Activated CD4-positive, alpha-beta T cell treated with anti-CD3 and anti-CD28 coated beads for 36 hours (primary cell): ENCODE measurements around the gene TAX1BP3. TPM values are rescaled to one million over a fixed set of nuclear protein-coding genes. Genes with fewer than 3 reads are reported as not detected.
A peak's percentile ranks its signal among the peaks of the same experiment; 100 is the strongest.

ENCODE experiments used
- ATAC-seq: fragments of 200-7000 bp; cut with Tn5 transposase; one replicate; pipeline ENCODE4 v1.10.0; 2021; ENCODE audit warnings: mild to moderate bottlenecking, moderate library complexity
- CTCF ChIA-PET: fragments of 350-600 bp; sonication (Branson Sonifier 250); formaldehyde crosslinking; loops from one replicate; lab custom pipeline; 2021; ENCODE audit warnings: antibody characterized with exemption; lab: Charles Lee
- POLR2A ChIA-PET: fragments of 350-600 bp; sonication (Branson Sonifier 250); formaldehyde crosslinking; loops from one replicate; lab custom pipeline; 2021; ENCODE audit warnings: antibody characterized with exemption, inconsistent platforms; lab: Charles Lee
- DNase-seq: peaks from one replicate; pipeline ENCODE4 v3.0.0-alpha.2; 2020
- H3K27ac Mint-ChIP-seq: one replicate; pipeline ENCODE4 v1.8.0; 2021; ENCODE audit warnings: mixed read lengths
- H3K27me3 Mint-ChIP-seq: one replicate; pipeline ENCODE4 v1.8.0; 2021; ENCODE audit warnings: mixed read lengths
- H3K36me3 Mint-ChIP-seq: one replicate; pipeline ENCODE4 v1.8.0; 2021; ENCODE audit warnings: low read depth, mixed read lengths
- H3K4me1 Mint-ChIP-seq: one replicate; pipeline ENCODE4 v1.8.0; 2021; ENCODE audit warnings: mixed read lengths
- H3K4me3 Mint-ChIP-seq: one replicate; pipeline ENCODE4 v1.8.0; 2021; ENCODE audit warnings: mild to moderate bottlenecking, moderate library complexity, mixed read lengths
- H3K9me3 Mint-ChIP-seq: one replicate; pipeline ENCODE4 v1.8.0; 2021; ENCODE audit warnings: low read depth, mixed read lengths
- intact Hi-C, 2 experiments: fragments of 100-400 bp; cut with DNase I in 1 of 2; cut with micrococcal nuclease in 1 of 2; formaldehyde crosslinking; loops; one replicate each; pipeline versions ENCODE4 v1.14.2 to v1.15.1; 2022 to 2024; cut with DNase I, micrococcal nuclease
- total RNA-seq, 2 experiments: library from RNA; stranded (reverse); gene quantifications; one replicate each; pipeline ENCODE4 v1.2.3, GENCODE V29; 2021

TAX1BP3 gene
- total RNA-seq, 2 experiments from 2014 or later, result 12.0 to 14.6 TPM

- no peak overlapping the region for H3K27ac Mint-ChIP-seq
- POLR2A ChIA-PET, result no interaction called here
These were observed 4.2 kb upstream of the TAX1BP3 start for GRCh38 chr17:3672571-3672970.

DNA sequence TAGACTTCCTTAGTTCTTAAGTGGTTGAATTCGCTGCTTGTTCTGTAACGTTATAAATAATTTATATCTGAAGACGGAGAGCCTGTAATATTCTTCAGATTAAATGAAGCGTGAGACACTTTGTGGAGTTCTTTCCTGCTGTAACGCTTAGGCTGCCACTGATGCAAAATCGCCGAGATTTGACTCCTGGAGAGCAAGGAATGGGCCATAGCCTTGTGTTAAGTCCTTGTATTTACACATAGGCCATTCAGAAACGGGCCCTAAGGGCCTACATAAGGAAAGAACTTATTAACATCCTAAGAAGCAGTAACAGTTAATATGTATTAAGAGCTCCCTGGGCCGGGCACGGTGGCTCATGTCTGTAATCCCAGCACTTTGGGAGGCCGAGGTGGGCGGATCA lies 1.2 kb upstream of the TAX1BP3 start:
- Mint-ChIP-seq H3K36me3 (peaks cover 14% of the 10 kb centered on the region), H3K27ac (peak overlapping the region; percentile 94), H3K4me3 (peak overlapping the region; percentile 97), H3K4me1 (peaks cover 21% of the 10 kb centered on the region), H3K27me3 (no peaks in the 10 kb centered on the region), H3K9me3 (no peaks in the 10 kb centered on the region)
- intact Hi-C loops, result loop anchor here in 1 of 2 experiments (1.0 kb wide), 1 partner anchor 25 kb away; no protein-coding TSS in a partner anchor
- CTCF ChIA-PET, result interaction anchor here (1.0 kb wide), 2 partner anchors 26 to 53 kb away, joined by 3 to 4 read pairs; partner anchors contain the start of gene P2RX5
- POLR2A ChIA-PET, result interaction anchor here (1.2 kb wide), 1 partner anchor 41 kb away, joined by 5 read pairs; no protein-coding TSS in a partner anchor
- no peak for DNase-seq
- no peak for ATAC-seq

More at GRCh38 chr17:3672571-3672970, 4.2 kb upstream of the TAX1BP3 start:
- H3K36me3 Mint-ChIP-seq, result peaks cover 15% of the 10 kb centered on the region
- H3K27me3 Mint-ChIP-seq, result no peaks in the 10 kb centered on the region
- ATAC-seq (no peak), DNase-seq (no peak)
- no peak overlapping the region for H3K4me3 Mint-ChIP-seq
- CTCF ChIA-PET, result no interaction called here
- H3K9me3 Mint-ChIP-seq, result no peaks in the 10 kb centered on the region
- intact Hi-C loops, result no loop called here
- H3K4me1 Mint-ChIP-seq, result peaks cover 17% of the 10 kb centered on the region

DNA sequence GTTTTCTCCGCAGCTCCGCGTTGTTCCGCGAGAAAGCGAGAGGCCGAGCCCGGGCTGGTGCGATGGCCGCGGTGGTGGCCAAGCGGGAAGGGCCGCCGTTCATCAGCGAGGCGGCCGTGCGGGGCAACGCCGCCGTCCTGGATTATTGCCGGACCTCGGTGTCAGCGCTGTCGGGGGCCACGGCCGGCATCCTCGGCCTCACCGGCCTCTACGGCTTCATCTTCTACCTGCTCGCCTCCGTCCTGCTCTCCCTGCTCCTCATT lies 638 bp upstream of the TAX1BP3 start:
- CTCF ChIA-PET, result no interaction called here
- intact Hi-C loops, result loop anchor here in 1 of 2 experiments (1.0 kb wide), 1 partner anchor 25 kb away; no protein-coding TSS in a partner anchor
- Mint-ChIP-seq H3K27ac (peak overlapping the region; percentile 94), H3K9me3 (no peaks in the 10 kb centered on the region), H3K4me1 (peaks cover 21% of the 10 kb centered on the region), H3K36me3 (peaks cover 14% of the 10 kb centered on the region), H3K4me3 (peak overlapping the region; percentile 97), H3K27me3 (no peaks in the 10 kb centered on the region)
- ATAC-seq (no peak), DNase-seq (no peak)
- POLR2A ChIA-PET, result interaction anchor here (0.6 to 0.9 kb wide), 2 partner anchors 51 to 176 kb away, joined by 3 to 4 read pairs; no protein-coding TSS in a partner anchor

- peak; percentile 39 for DNase-seq
- intact Hi-C loops, result loop anchor here (1.0 kb wide), 9 partner anchors 31 to 956 kb away; partner anchors contain the start of genes CTNS (in 2 of the 2), SHPK (in 2 of the 2), CAMKK1 (in 1 of the 2) and CLUH (in 1 of the 2)
- Mint-ChIP-seq H3K36me3 (peaks cover 14% of the 10 kb centered on the region), H3K27me3 (no peaks in the 10 kb centered on the region), H3K9me3 (no peaks in the 10 kb centered on the region), H3K4me1 (peaks cover 21% of the 10 kb centered on the region), H3K27ac (peak overlapping the region; percentile 31), H3K4me3 (peak overlapping the region; percentile 97)
- ATAC-seq, result no peak
- CTCF ChIA-PET, result interaction anchor here (0.6 to 1.2 kb wide), 2 partner anchors 31 to 104 kb away, joined by 3 read pairs; partner anchors contain the start of genes CTNS and SHPK
- POLR2A ChIA-PET, result interaction anchor here (0.8 kb wide), 1 partner anchor 133 kb away, joined by 3 read pairs; no protein-coding TSS in a partner anchor
These were observed 756 bp downstream of the TAX1BP3 start for GRCh38 chr17:3667366-3668278.

- ATAC-seq, result no peak
These were observed 1.9 kb downstream of the TAX1BP3 start for GRCh38 chr17:3666516-3666915.

DNA sequence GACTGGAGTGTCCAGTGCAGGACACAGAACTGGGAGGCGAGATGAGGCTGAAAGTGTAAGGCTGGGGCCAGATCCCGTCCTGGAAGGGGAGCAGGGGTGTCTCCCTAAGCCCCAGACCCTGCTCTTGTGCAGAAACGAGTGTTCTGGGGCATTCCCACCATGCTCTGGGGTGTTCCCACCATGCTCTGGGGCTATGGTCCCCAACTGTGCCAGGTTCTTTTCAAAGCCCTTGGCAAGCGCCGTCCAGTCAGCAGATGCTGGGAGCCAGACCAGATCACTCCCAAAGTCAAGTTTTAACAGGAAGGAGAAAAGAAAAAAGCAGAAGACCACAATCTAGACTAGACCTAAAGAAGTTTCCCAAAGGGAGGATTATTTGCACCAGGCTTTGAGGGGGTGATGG lies 2.5 kb downstream of the TAX1BP3 start:
- Mint-ChIP-seq H3K27me3 (no peaks in the 10 kb centered on the region), H3K9me3 (no peaks in the 10 kb centered on the region), H3K36me3 (peaks cover 9% of the 10 kb centered on the region), H3K4me1 (peaks cover 16% of the 10 kb centered on the region), H3K27ac (no peak overlapping the region), H3K4me3 (no peak overlapping the region)
- no peak for DNase-seq
- ChIA-PET CTCF (no interaction called here), POLR2A (no interaction called here)
- ATAC-seq, result no peak
- intact Hi-C loops, result no loop called here

More at GRCh38 chr17:3666516-3666915, 1.9 kb downstream of the TAX1BP3 start:
- Mint-ChIP-seq H3K27me3 (no peaks in the 10 kb centered on the region), H3K4me3 (peak overlapping the region; percentile 5), H3K36me3 (peaks cover 11% of the 10 kb centered on the region), H3K27ac (no peak overlapping the region), H3K9me3 (no peaks in the 10 kb centered on the region), H3K4me1 (peaks cover 17% of the 10 kb centered on the region)
- no peak for DNase-seq
- CTCF ChIA-PET, result interaction anchor here (0.6 to 1.0 kb wide), 2 partner anchors 18 to 988 kb away, joined by 3 read pairs; no protein-coding TSS in a partner anchor
- intact Hi-C loops, result no loop called here
- POLR2A ChIA-PET, result interaction anchor here (0.6 kb wide), 2 partner anchors 26 to 125 kb away, joined by 3 to 9 read pairs; no protein-coding TSS in a partner anchor

GRCh38 chr17:3663102-3664011 lies 5.0 kb downstream of the TAX1BP3 start:
- POLR2A ChIA-PET, result no interaction called here
- Mint-ChIP-seq H3K4me1 (peaks cover 5% of the 10 kb centered on the region), H3K9me3 (no peaks in the 10 kb centered on the region), H3K36me3 (no peaks in the 10 kb centered on the region), H3K27me3 (no peaks in the 10 kb centered on the region), H3K4me3 (no peak overlapping the region), H3K27ac (no peak overlapping the region)
- DNase-seq, result no peak
- CTCF ChIA-PET, result interaction anchor here (0.9 kb wide), 1 partner anchor 183 kb away, joined by 3 read pairs; no protein-coding TSS in a partner anchor
- intact Hi-C loops, result no loop called here
- no peak for ATAC-seq

DNA sequence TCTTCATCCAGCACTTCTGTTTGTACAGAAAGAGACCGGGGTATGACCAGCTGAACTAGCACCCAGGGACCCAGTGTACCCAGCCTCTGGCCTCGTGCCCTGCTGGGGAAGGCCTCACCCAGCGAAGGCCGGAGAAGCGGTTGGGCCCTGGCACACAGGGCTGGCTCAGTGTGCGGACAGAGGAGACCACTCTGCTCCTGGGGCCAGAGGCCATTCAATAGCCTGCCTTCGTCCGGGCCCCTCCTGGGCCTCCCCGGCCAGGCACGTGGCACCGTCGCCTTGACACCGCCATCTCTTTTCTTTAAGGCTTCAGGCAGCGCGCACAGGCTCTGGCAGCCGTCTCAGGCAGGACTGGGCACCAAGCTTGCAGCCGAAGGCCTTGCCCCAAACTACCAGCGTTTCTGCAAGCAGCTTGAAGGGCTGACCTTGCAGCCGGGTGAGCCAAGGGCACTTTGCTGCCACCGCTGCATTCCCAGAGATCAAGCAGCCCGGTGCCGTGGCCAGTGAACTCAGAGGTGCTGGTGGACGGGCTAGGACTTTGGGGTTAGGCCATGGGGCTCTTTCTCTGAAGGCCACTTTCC lies 8.0 kb downstream of the TAX1BP3 start:
- no peaks in the 10 kb centered on the region for H3K27me3 Mint-ChIP-seq
- H3K4me1 Mint-ChIP-seq, result no peaks in the 10 kb centered on the region
- no peaks in the 10 kb centered on the region for H3K36me3 Mint-ChIP-seq
- ATAC-seq (no peak), DNase-seq (no peak)
- H3K27ac Mint-ChIP-seq, result no peak overlapping the region
- no peak overlapping the region for H3K4me3 Mint-ChIP-seq
- POLR2A ChIA-PET, result no interaction called here
- intact Hi-C loops, result no loop called here
- CTCF ChIA-PET, result no interaction called here
- H3K9me3 Mint-ChIP-seq, result no peaks in the 10 kb centered on the region

GRCh38 chr17:3659541-3660111 lies 8.8 kb downstream of the TAX1BP3 start:
- DNase-seq, result no peak

DNA sequence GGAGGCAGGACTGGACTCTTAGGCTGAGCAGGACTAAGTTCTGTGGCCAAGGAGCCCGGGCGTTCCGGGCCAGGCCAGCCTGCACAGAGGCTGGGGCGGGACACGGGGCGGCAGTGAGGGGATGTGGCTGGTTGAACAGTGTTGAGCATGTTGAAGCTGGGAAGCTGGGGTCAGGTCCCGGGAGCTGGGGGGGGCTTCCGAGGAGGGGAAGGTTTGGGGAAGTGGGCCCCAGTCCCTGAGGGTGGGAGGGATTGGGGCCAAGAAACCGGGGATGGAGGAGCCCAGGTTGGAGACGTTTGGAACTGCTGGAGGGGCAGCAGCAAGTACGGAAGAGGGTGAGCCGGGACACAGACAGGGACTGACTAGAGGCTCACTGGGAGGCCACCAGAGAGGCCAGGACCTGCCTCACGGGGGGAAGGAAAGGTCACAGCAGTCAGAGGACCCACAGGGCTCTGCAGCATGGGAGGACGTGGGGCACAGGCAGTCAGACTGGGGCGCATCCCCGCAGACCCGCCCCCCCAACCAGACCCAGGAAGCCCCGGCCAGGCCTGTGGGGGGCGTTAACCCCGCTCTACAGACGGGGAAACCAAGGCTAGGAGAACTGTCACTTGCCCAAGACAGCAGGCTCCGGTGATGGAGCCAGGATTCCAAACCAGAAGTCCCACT lies 9.5 kb downstream of the TAX1BP3 start:
- ChIA-PET POLR2A (no interaction called here), CTCF (interaction anchor here (0.5 kb wide), 1 partner anchor 187 kb away, joined by 3 read pairs; the partner anchor contains the start of gene NCBP3)
- Mint-ChIP-seq H3K4me1 (no peaks in the 10 kb centered on the region), H3K4me3 (no peak overlapping the region), H3K27ac (no peak overlapping the region), H3K27me3 (no peaks in the 10 kb centered on the region), H3K9me3 (no peaks in the 10 kb centered on the region), H3K36me3 (no peaks in the 10 kb centered on the region)
- intact Hi-C loops, result no loop called here
- ATAC-seq (no peak), DNase-seq (no peak)

More at GRCh38 chr17:3659541-3660111, 8.8 kb downstream of the TAX1BP3 start:
- intact Hi-C loops, result no loop called here
- Mint-ChIP-seq H3K9me3 (no peaks in the 10 kb centered on the region), H3K27me3 (no peaks in the 10 kb centered on the region), H3K4me1 (no peaks in the 10 kb centered on the region), H3K27ac (no peak overlapping the region), H3K4me3 (no peak overlapping the region), H3K36me3 (no peaks in the 10 kb centered on the region)
- no peak for ATAC-seq
- ChIA-PET POLR2A (no interaction called here), CTCF (interaction anchor here (0.5 kb wide), 1 partner anchor 186 kb away, joined by 3 read pairs; the partner anchor contains the start of gene NCBP3)
